AG04450 (cell line): Measurements from ENCODE around the gene ZNF672. TPM values are rescaled to one million over a fixed set of nuclear protein-coding genes. Genes with fewer than 3 reads are reported as not detected.

ENCODE experiments used
- CTCF ChIA-PET: fragments of 300-600, 350-600 bp; formaldehyde crosslinking; extraction: SDS; loops from one replicate; lab custom pipeline; 2022; ENCODE audit warnings: antibody characterized with exemption, inconsistent platforms; lab: Charles Lee
- POLR2A ChIA-PET: fragments of 350-600 bp; formaldehyde crosslinking; extraction: SDS; loops from one replicate; lab custom pipeline; 2021; ENCODE audit warnings: antibody characterized with exemption, inconsistent platforms; lab: Yijun Ruan, JAX
- DNase-seq: peaks from one replicate; pipeline ENCODE4 v3.0.0-alpha.2; 2011; ENCODE audit warnings: low read depth, low spot score
- H3K27ac ChIP-seq: one replicate; pipeline ENCODE4 v1.5.1; 2012; ENCODE audit warnings: low read depth, low read length, control low read depth
- H3K27me3 ChIP-seq: one replicate; pipeline ENCODE4 v1.6.0; 2012; ENCODE audit warnings: low read length; ENCODE audit not compliant: control insufficient read depth, insufficient read depth
- H3K4me3 ChIP-seq: 2 replicates; pipeline ENCODE4 v1.5.1; 2011; ENCODE audit warnings: mild to moderate bottlenecking, low read depth, low read length, control low read depth
- H3K9me3 ChIP-seq: 2 replicates; pipeline ENCODE4 v1.5.1; 2012; ENCODE audit warnings: low read length; ENCODE audit not compliant: control insufficient read depth, insufficient read depth
- polyA plus RNA-seq: library from polyadenylated mRNA; depleted of rRNA; stranded (reverse); fragments of >200 nt; gene quantifications from 2 replicates; pipeline ENCODE4 v1.2.3, GENCODE V29; 2011
- TF ChIP-seq, protein P1 (sequence below): IDR thresholded peaks from 2 replicates; pipeline ENCODE4 v1.5.1; 2011; ENCODE audit warnings: low read depth, low read length, control low read depth, inconsistent platforms

Gene ZNF672
- polyA plus RNA-seq, 1 experiment = 9.1 TPM

DNA sequence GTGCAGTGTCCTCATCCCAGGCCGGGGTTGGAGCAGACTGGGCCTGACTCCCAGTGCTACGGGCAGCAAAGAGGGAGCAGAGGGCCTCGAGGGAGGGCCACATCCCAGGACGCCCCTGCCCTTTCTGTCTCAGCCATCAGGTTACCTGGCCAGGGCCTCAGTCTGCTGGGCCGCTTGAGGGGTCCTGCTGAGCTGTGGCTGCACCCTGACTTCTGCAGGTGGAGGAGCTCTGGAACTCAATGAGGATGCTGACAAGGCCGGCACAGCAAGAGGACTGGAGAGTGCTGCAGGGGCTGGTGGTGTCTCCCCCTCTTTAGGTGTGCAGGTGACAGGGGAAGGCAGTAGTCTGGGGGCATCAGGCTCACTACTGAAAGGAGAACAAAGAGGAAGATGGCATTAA is 17.6 kb downstream of the ZNF672 start:
- TF ChIP-seq, protein P1, sequence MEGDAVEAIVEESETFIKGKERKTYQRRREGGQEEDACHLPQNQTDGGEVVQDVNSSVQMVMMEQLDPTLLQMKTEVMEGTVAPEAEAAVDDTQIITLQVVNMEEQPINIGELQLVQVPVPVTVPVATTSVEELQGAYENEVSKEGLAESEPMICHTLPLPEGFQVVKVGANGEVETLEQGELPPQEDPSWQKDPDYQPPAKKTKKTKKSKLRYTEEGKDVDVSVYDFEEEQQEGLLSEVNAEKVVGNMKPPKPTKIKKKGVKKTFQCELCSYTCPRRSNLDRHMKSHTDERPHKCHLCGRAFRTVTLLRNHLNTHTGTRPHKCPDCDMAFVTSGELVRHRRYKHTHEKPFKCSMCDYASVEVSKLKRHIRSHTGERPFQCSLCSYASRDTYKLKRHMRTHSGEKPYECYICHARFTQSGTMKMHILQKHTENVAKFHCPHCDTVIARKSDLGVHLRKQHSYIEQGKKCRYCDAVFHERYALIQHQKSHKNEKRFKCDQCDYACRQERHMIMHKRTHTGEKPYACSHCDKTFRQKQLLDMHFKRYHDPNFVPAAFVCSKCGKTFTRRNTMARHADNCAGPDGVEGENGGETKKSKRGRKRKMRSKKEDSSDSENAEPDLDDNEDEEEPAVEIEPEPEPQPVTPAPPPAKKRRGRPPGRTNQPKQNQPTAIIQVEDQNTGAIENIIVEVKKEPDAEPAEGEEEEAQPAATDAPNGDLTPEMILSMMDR = no peak
- Histone ChIP-seq H3K4me3 (no peak overlapping the region), H3K27ac (no peak overlapping the region), H3K27me3 (no peaks in the 10 kb centered on the region), H3K9me3 (no peaks in the 10 kb centered on the region)
- CTCF ChIA-PET = no interaction called here
- POLR2A ChIA-PET = no interaction called here
- no peak for DNase-seq

DNA sequence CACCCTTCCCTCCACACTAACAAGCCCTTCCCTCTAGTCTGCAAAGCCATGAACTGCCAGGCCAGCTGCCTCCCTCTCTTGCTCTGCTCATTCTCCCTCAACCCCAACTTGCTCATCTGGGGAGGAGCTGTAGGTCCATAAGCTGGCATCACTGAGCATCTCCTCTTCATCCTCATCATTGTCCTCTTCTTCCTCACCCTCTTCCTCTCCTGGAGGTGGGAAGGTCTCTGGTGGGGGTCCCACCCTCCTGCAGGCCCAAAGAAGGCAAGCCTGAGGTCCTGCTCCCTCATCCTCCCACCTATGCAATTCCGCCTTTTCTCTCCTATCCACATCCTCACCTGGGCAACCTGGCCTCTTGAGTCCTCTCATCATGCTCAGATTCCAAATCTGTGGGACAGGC is 18.2 kb downstream of the ZNF672 start:
- ChIA-PET CTCF (no interaction called here), POLR2A (no interaction called here)
- H3K27ac ChIP-seq = no peak overlapping the region
- no peak overlapping the region for H3K4me3 ChIP-seq
- H3K27me3 ChIP-seq = no peaks in the 10 kb centered on the region
- no peak for DNase-seq
- no peaks in the 10 kb centered on the region for H3K9me3 ChIP-seq
- TF ChIP-seq, protein P1 = no peak

DNA sequence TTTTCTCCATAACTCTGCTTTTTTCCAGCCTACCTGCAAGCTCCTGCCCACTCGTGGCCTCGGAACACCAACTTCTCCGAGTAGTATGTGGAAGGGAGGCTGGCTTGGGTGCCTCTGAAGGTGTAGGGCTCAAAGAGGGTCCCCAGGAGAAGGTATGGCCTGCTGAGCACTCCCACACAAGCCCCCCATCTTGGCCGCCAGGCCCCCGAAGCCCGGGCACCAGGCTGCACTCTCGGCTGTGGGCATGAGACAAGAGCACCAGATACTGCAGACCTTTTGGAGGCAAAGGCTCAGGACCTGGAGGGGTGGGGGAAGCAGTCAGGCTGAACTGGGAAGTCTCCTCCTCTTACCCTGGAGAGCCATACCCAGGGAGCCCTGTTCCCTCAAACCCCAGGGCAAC is 19.2 kb downstream of the ZNF672 start:
- ChIA-PET CTCF (interaction anchor here (3.5 kb wide), 1 partner anchor 15 kb away, joined by 15 read pairs; no protein-coding TSS in a partner anchor), POLR2A (no interaction called here)
- Histone ChIP-seq H3K9me3 (no peaks in the 10 kb centered on the region), H3K27ac (no peak overlapping the region), H3K4me3 (no peak overlapping the region; the same call in 1 of the 2 replicates), H3K27me3 (no peaks in the 10 kb centered on the region)
- no peak for DNase-seq
- TF ChIP-seq, protein P1 = no peak

DNA sequence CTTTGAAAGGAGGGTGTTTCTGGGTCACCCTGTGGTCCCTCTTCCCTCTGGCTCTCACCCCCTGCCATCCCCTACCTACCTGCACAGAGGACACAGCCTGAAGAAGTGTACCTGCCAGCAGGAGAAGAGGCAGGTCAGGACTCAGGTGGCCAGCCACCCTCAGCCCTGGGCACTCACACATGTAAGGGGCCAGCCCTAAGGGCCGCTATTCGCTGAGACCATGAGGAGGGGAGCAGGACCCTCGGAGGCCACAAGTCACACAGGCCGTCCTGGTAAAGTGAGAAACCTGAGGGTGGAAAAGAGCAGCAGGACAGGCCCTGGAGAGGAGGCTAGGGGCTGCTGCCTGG is 19.7 kb downstream of the ZNF672 start:
- Histone ChIP-seq H3K27me3 (no peaks in the 10 kb centered on the region), H3K27ac (no peak overlapping the region), H3K9me3 (no peaks in the 10 kb centered on the region), H3K4me3 (peak overlapping the region; percentile 82)
- TF ChIP-seq, protein P1 = no peak
- CTCF ChIA-PET = interaction anchor here (1.3 to 3.5 kb wide), 2 partner anchors 16 to 18 kb away, joined by 4 to 15 read pairs; no protein-coding TSS in a partner anchor
- DNase-seq = no peak
- POLR2A ChIA-PET = interaction anchor here (1.5 to 2.5 kb wide), 2 partner anchors 15 to 18 kb away, joined by 7 to 8 read pairs; no protein-coding TSS in a partner anchor

DNA sequence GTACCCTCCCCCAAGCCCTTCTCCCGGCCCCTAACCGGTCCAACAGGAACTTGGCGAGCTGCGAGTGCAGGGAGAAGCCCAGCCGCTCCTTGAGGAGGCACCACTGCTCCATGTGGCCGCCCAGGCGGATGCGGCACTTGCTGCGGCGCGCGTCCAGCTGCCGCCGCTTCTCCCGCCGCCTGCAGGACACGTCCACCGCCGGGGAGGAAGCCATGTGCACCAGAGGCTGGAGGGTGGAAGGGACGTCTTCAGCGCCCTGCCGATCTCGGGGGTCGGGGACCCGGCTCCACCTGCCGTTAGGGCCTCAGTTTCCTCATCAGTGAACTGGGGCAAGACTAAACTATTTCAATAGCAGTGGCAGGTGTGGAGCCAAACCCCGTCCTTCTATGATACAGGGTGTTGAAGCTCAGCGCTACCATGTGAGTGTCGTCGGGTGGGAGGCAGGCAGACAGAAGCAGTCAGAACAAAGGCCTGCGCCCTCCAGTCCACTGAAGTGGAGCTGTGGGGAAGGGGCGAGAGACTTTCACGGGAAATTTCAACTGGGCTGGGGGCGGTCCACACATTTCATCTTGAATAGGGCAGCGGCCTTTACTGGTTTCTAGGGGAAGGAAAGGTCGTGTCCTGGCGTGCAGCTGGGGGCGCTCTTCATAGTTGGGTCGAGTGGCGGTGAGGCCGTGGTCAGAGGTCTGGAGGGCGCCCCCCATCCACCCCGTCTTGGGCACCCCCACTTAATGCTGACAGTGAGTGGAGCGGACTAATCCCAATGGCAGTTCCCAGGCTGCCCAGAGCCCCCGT is 20.3 kb downstream of the ZNF672 start:
- CTCF ChIA-PET = interaction anchor here (0.6 to 3.5 kb wide), 6 partner anchors 11 to 48 kb away, joined by 3 to 15 read pairs (median 4); no protein-coding TSS in a partner anchor
- no peaks in the 10 kb centered on the region for H3K9me3 ChIP-seq
- H3K4me3 ChIP-seq = peak overlapping the region; percentile 82
- no peak for DNase-seq
- H3K27me3 ChIP-seq = no peaks in the 10 kb centered on the region
- POLR2A ChIA-PET = interaction anchor here (0.7 to 2.5 kb wide), 6 partner anchors 15 to 68 kb away, joined by 3 to 8 read pairs (median 6); partner anchors contain the start of gene ZNF672
- TF ChIP-seq, protein P1 = peak; percentile 35
- H3K27ac ChIP-seq = no peak overlapping the region
